Measurements from ENCODE around the gene C5AR2. TPM values are rescaled to one million over a fixed set of nuclear protein-coding genes. Genes with fewer than 3 reads are reported as not detected.

Gene C5AR2
- polyA plus RNA-seq, 1 experiment: not detected

DNA sequence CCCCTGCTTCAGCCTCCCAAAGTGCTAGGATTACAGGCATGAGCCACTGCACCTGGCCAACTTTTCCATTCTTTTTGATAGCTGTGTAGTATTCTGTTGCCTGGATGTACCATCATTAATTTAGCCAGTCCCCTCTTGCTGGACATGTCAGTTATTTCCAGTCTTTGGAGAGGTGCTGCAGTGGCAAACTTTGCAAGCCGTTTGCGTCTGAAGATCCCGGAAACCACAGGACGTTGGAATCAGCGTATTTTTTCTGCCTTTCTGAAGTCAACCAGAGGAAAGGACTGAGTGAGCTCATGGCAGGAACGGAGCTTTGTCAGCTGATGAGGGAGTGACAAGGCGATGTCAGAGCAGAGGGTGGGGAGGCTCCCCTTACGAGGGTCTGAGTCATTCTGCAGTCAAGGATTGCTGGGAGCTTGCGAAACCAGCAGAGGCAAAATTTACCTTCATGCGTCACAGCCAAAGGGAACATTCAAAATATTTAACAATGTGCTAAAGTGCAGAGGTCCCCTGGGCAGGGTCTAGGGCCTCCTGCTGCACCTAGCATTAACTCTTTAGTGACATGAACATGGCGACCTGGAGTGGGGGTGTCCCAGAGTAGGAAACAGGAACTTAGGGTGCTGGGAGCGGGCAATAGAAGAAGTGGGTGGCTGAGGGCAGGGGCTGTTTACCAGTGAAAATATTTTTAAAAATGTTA is 16.7 kb upstream of the C5AR2 start:
- TF ChIP-seq, protein P1, sequence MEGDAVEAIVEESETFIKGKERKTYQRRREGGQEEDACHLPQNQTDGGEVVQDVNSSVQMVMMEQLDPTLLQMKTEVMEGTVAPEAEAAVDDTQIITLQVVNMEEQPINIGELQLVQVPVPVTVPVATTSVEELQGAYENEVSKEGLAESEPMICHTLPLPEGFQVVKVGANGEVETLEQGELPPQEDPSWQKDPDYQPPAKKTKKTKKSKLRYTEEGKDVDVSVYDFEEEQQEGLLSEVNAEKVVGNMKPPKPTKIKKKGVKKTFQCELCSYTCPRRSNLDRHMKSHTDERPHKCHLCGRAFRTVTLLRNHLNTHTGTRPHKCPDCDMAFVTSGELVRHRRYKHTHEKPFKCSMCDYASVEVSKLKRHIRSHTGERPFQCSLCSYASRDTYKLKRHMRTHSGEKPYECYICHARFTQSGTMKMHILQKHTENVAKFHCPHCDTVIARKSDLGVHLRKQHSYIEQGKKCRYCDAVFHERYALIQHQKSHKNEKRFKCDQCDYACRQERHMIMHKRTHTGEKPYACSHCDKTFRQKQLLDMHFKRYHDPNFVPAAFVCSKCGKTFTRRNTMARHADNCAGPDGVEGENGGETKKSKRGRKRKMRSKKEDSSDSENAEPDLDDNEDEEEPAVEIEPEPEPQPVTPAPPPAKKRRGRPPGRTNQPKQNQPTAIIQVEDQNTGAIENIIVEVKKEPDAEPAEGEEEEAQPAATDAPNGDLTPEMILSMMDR (IDR thresholded peaks at IDR 0.05; ENCODE audit: low read depth, low read length): no peak
- Histone ChIP-seq H3K27ac (ENCODE audit: low read depth, low read length) (peak overlapping the region; percentile 65), H3K4me3 (ENCODE audit: low read depth, low read length) (no peak overlapping the region), H3K27me3 (ENCODE audit: control insufficient read depth, insufficient read depth, low read length) (no peaks in the 10 kb centered on the region), H3K9me3 (ENCODE audit: control insufficient read depth, insufficient read depth, low read length) (peaks cover 5% of the 10 kb centered on the region; the same call in 1 of the 2 replicates)
- DNase-seq (ENCODE audit: low read depth, low spot score): peak; percentile 77
- POLR2A ChIA-PET: interaction anchor here (0.5 kb wide), 1 partner anchor 34 kb away, joined by 5 read pairs; the partner anchor contains the start of gene DHX34
- CTCF ChIA-PET: interaction anchor here (1.1 to 3.3 kb wide), 4 partner anchors 10 to 113 kb away, joined by 3 to 19 read pairs (median 4); partner anchors contain the start of gene DHX34

DNA sequence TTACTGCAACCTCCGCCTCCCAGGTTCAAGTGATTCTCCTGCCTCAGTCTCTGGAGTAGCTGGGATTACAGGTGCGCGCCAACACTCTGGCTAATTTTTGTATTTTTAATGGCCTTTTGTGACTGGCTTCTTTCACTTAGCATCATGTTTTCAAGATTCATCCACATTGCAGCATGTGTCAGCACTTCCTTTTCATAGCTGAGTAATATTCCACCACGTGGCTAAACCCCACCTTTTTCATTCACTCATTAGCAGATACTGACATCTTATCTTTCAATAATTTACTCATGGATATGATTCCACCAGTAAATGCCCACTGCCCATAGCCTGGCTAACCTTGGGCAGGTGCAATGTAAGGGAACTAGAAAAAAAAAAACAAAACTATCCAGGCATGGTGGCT is 15.5 kb upstream of the C5AR2 start:
- Histone ChIP-seq H3K9me3 (ENCODE audit: control insufficient read depth, insufficient read depth, low read length) (peaks cover 12% of the 10 kb centered on the region; the same call in 1 of the 2 replicates), H3K27ac (ENCODE audit: low read depth, low read length) (no peak overlapping the region), H3K27me3 (ENCODE audit: control insufficient read depth, insufficient read depth, low read length) (peaks cover under 1% of the 10 kb centered on the region), H3K4me3 (ENCODE audit: low read depth, low read length) (no peak overlapping the region)
- TF ChIP-seq, protein P1 (IDR thresholded peaks at IDR 0.05; ENCODE audit: low read depth, low read length): no peak
- ChIA-PET POLR2A (interaction anchor here (0.7 kb wide), 2 partner anchors 87 to 392 kb away, joined by 3 to 4 read pairs; no protein-coding TSS in a partner anchor), CTCF (interaction anchor here (0.6 to 3.3 kb wide), 4 partner anchors 11 to 32 kb away, joined by 4 to 19 read pairs (median 6); partner anchors contain the start of gene DHX34)
- no peak for DNase-seq (ENCODE audit: low read depth, low spot score)

DNA sequence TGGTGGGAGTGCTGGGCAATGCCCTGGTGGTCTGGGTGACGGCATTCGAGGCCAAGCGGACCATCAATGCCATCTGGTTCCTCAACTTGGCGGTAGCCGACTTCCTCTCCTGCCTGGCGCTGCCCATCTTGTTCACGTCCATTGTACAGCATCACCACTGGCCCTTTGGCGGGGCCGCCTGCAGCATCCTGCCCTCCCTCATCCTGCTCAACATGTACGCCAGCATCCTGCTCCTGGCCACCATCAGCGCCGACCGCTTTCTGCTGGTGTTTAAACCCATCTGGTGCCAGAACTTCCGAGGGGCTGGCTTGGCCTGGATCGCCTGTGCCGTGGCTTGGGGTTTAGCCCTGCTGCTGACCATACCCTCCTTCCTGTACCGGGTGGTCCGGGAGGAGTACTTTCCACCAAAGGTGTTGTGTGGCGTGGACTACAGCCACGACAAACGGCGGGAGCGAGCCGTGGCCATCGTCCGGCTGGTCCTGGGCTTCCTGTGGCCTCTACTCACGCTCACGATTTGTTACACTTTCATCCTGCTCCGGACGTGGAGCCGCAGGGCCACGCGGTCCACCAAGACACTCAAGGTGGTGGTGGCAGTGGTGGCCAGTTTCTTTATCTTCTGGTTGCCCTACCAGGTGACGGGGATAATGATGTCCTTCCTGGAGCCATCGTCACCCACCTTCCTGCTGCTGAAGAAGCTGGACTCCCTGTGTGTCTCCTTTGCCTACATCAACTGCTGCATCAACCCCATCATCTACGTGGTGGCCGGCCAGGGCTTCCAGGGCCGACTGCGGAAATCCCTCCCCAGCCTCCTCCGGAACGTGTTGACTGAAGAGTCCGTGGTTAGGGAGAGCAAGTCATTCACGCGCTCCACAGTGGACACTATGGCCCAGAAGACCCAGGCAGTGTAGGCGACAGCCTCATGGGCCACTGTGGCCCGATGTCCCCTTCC is 11.8 kb upstream of the C5AR2 start:
- CTCF ChIA-PET: interaction anchor here (0.5 kb wide), 1 partner anchor 14 kb away, joined by 3 read pairs; no protein-coding TSS in a partner anchor

DNA sequence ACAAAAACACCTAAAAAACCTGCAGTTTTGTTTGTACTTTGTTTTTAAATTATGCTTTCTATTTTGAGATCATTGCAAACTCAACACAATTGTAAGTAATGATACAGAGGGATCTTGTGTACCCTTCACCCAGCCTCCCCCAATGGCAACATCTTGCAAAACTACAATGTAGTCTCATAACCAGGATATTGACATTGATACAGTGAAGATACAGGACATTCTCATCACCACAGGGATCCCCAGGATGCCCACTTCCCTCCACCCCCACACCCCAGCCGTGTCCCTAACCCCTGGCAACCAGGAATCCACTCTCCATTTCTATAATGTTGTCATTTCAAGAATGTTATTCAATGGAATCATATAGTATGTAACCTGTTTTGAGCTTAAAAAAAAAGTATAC is 10.3 kb upstream of the C5AR2 start:
- ChIA-PET CTCF (interaction anchor here (4.0 kb wide), 1 partner anchor 27 kb away, joined by 17 read pairs; the partner anchor contains the start of gene DHX34), POLR2A (no interaction called here)
- H3K27me3 ChIP-seq (ENCODE audit: control insufficient read depth, insufficient read depth, low read length): peaks cover 3% of the 10 kb centered on the region
- no peak overlapping the region for H3K4me3 ChIP-seq (ENCODE audit: low read depth, low read length)
- TF ChIP-seq, protein P1 (IDR thresholded peaks at IDR 0.05; ENCODE audit: low read depth, low read length): no peak
- no peak overlapping the region for H3K27ac ChIP-seq (ENCODE audit: low read depth, low read length)
- peaks cover 12% of the 10 kb centered on the region; the same call in 1 of the 2 replicates for H3K9me3 ChIP-seq (ENCODE audit: control insufficient read depth, insufficient read depth, low read length)
- no peak for DNase-seq (ENCODE audit: low read depth, low spot score)

More for the DNA sequence above, 11.8 kb upstream of the C5AR2 start:
- Histone ChIP-seq H3K27me3 (ENCODE audit: control insufficient read depth, insufficient read depth, low read length) (peaks cover 3% of the 10 kb centered on the region), H3K27ac (ENCODE audit: low read depth, low read length) (no peak overlapping the region), H3K4me3 (ENCODE audit: low read depth, low read length) (no peak overlapping the region), H3K9me3 (ENCODE audit: control insufficient read depth, insufficient read depth, low read length) (peaks cover 12% of the 10 kb centered on the region; the same call in 1 of the 2 replicates)
- POLR2A ChIA-PET: interaction anchor here (0.5 kb wide), 1 partner anchor 14 kb away, joined by 5 read pairs; no protein-coding TSS in a partner anchor
- TF ChIP-seq, protein P1 (IDR thresholded peaks at IDR 0.05; ENCODE audit: low read depth, low read length): no peak
- no peak for DNase-seq (ENCODE audit: low read depth, low spot score)
